Upper lobe of left lung (tissue), 6 donors: ENCODE data around the gene EHMT1. TPM values are rescaled to one million over a fixed set of nuclear protein-coding genes. Genes with fewer than 3 reads are reported as not detected.
"Not testable (repeated sequence)": the region's sequence is repeated elsewhere in the genome, so short reads cannot be mapped to it uniquely, and the experiment has no call there.

ENCODE experiments used
- ATAC-seq, 2 donors: fragments of 200-7000 bp; cut with Tn5 transposase; one replicate each; pipeline ENCODE4 v1.9.1; 2022; ENCODE audit warnings: mild to moderate bottlenecking in 2 of 2, moderate library complexity in 2 of 2; ENCODE audit not compliant: low FRiP score in 2 of 2
- DNase-seq, 2 donors: peaks; one replicate each; pipeline ENCODE4 v3.0.0-alpha.2; 2019 to 2020
- H3K27ac ChIP-seq, 4 donors: fragments of 200-600 bp; sonication (generic); one replicate each; pipeline ENCODE4 v1.5.1; 2016 to 2019
- H3K27me3 ChIP-seq, 4 donors: fragments of 200-600 bp; sonication (generic); one replicate each; pipeline ENCODE4 v1.5.1; 2017 to 2019
- H3K36me3 ChIP-seq, 4 donors: fragments of 200-600 bp; sonication (generic); one replicate each; pipeline ENCODE4 v1.5.1; 2016 to 2019
- H3K4me1 ChIP-seq, 4 donors: fragments of 200-600 bp; sonication (generic); one replicate each; pipeline ENCODE4 v1.5.1; 2018 to 2019
- H3K4me3 ChIP-seq, 4 donors: fragments of 200-600 bp; sonication (generic); one replicate each; pipeline ENCODE4 v1.5.1; 2017 to 2019; ENCODE audit warnings: mild to moderate bottlenecking in 2 of 4, moderate library complexity in 1 of 4
- H3K9me3 ChIP-seq, 4 donors: fragments of 200-600 bp; sonication (generic); one replicate each; pipeline ENCODE4 v1.5.1; 2018 to 2019
- CTCF ChIP-seq, 6 experiments: fragments of 450-650 bp in 4 of 6; fragments of 200-600 bp in 2 of 6; sonication (generic) in 2 of 6; IDR thresholded peaks; one replicate each; pipeline ENCODE4 v1.5.1; 2016 to 2019; ENCODE audit warnings: antibody characterized with exemption in 6 of 6
- EP300 ChIP-seq, 4 donors: sonication (generic); formaldehyde crosslinking; IDR thresholded peaks; one replicate each; pipeline ENCODE4 v1.5.1; 2017; ENCODE audit warnings: antibody characterized with exemption in 4 of 4, control low read depth in 2 of 4
- POLR2A ChIP-seq, 4 donors: fragments of 450-650 bp; IDR thresholded peaks; one replicate each; pipeline ENCODE4 v1.5.1; 2016 to 2017; ENCODE audit warnings: antibody characterized with exemption in 4 of 4, mild to moderate bottlenecking in 2 of 4
- POLR2AphosphoS5 ChIP-seq, 2 donors: sonication (generic); formaldehyde crosslinking; IDR thresholded peaks; one replicate each; pipeline ENCODE4 v1.5.1; 2017; ENCODE audit warnings: antibody characterized with exemption in 2 of 2
- WGBS, 2 donors: methylation state at CpG; one replicate each; pipeline ENCODE4 v1.1.5; 2017 to 2018; 5-methylcytosine and 5-hydroxymethylcytosine counted together
- total RNA-seq, 6 donors: library from RNA; depleted of rRNA in 4 of 6; stranded (reverse); fragments of >200 nt in 4 of 6; gene quantifications; one replicate each; pipeline versions ENCODE4 v1.1.0 to v1.2.1, GENCODE V29; 2016 to 2021
- donor health status: DM: no; HTN: no; CAD: no; lungs with moderate emphysema.
- donor health status: DM: no; HTN: yes; CAD: no; lungs with severe emphysema.

Gene EHMT1
- total RNA-seq, 6 donors from 2014 or later, result 68.0 to 183 (median 83.6) TPM

GRCh38 chr9:137809040-137809576, 190.3 kb downstream of the EHMT1 start:
- 93% methylated on average over 21 to 23 of the region's 23 CpGs for WGBS, 2 donors
- Histone ChIP-seq H3K27ac (no peak overlapping the region), H3K4me3 (no peak overlapping the region), H3K27me3 (no peaks in the 10 kb centered on the region), H3K4me1 (peaks cover 0 to 6% (median 0%) of the 10 kb centered on the region in 4 donors), H3K36me3 (peaks cover 10 to 54% (median 41%) of the 10 kb centered on the region in 4 donors), H3K9me3 (no peaks in the 10 kb centered on the region)
- no peak for TF ChIP-seq EP300 (IDR thresholded peaks at IDR 0.05)
- no peak for TF ChIP-seq CTCF (IDR thresholded peaks at IDR 0.05)
- TF ChIP-seq POLR2A (IDR thresholded peaks at IDR 0.05), result no peak
- no peak for TF ChIP-seq POLR2AphosphoS5 (IDR thresholded peaks at IDR 0.05)
- DNase-seq (peak in 1 of 2 donors; percentile 79), ATAC-seq (no peak)

GRCh38 chr9:137809726-137810450, 191.1 kb downstream of the EHMT1 start:
- ATAC-seq, H3K4me3 ChIP-seq, H3K27me3 ChIP-seq, H3K27ac ChIP-seq, H3K4me1 ChIP-seq, H3K9me3 ChIP-seq: not testable (repeated sequence)
- WGBS, 2 donors, result 97% methylated on average over 44 to 67 of the region's 69 CpGs
- DNase-seq, result peak in 1 of 2 donors; percentile 74
- H3K36me3 ChIP-seq, result peaks cover 14 to 62% (median 47%) of the 10 kb centered on the region in 4 donors

GRCh38 chr9:137811283-137811870, 192.6 kb downstream of the EHMT1 start:
- 88 to 90% methylated on average over 16 to 30 of the region's 30 CpGs for WGBS, 2 donors
- Histone ChIP-seq H3K4me3 (no peak overlapping the region), H3K4me1 (peaks cover 0 to 10% (median 0%) of the 10 kb centered on the region in 4 donors), H3K27ac (no peak overlapping the region), H3K9me3 (no peaks in the 10 kb centered on the region), H3K27me3 (no peaks in the 10 kb centered on the region), H3K36me3 (peaks cover 22 to 74% (median 61%) of the 10 kb centered on the region in 4 donors)
- TF ChIP-seq POLR2AphosphoS5 (IDR thresholded peaks at IDR 0.05) (no peak), EP300 (IDR thresholded peaks at IDR 0.05) (no peak), POLR2A (IDR thresholded peaks at IDR 0.05) (no peak), CTCF (IDR thresholded peaks at IDR 0.05) (no peak)
- peak in 1 of 2 donors; percentile 78 for DNase-seq
- ATAC-seq, result no peak

- Histone ChIP-seq H3K27me3 (no peaks in the 10 kb centered on the region), H3K36me3 (peaks cover 30 to 86% (median 72%) of the 10 kb centered on the region in 4 donors), H3K4me1 (peaks cover 0 to 10% (median 0%) of the 10 kb centered on the region in 4 donors), H3K9me3 (no peaks in the 10 kb centered on the region), H3K4me3 (no peak overlapping the region), H3K27ac (no peak overlapping the region)
- no peak for ATAC-seq
- no peak for DNase-seq
- WGBS, 2 donors, result 95% methylated on average over 7 to 9 of the region's 9 CpGs
- no peak for TF ChIP-seq EP300 (IDR thresholded peaks at IDR 0.05)
- no peak for TF ChIP-seq CTCF (IDR thresholded peaks at IDR 0.05)
- TF ChIP-seq POLR2A (IDR thresholded peaks at IDR 0.05), result no peak
- no peak for TF ChIP-seq POLR2AphosphoS5 (IDR thresholded peaks at IDR 0.05)
Measured at GRCh38 chr9:137812356-137813023, 193.7 kb downstream of the EHMT1 start.

- H3K36me3 ChIP-seq, result peaks cover 37 to 89% (median 77%) of the 10 kb centered on the region in 4 donors
- WGBS, 2 donors, result 100% methylated on average over 6 to 9 of the region's 19 CpGs
- no peak overlapping the region for H3K27ac ChIP-seq
Measured at GRCh38 chr9:137813167-137813566, 194.4 kb downstream of the EHMT1 start.

More at GRCh38 chr9:137813167-137813566, 194.4 kb downstream of the EHMT1 start:
- no peaks in the 10 kb centered on the region for H3K9me3 ChIP-seq
- ATAC-seq (no peak), DNase-seq (peak in 1 of 2 donors; percentile 44)
- no peaks in the 10 kb centered on the region for H3K27me3 ChIP-seq
- no peak for TF ChIP-seq EP300 (IDR thresholded peaks at IDR 0.05)
- no peak for TF ChIP-seq POLR2A (IDR thresholded peaks at IDR 0.05)
- TF ChIP-seq POLR2AphosphoS5 (IDR thresholded peaks at IDR 0.05), result no peak
- H3K4me1 ChIP-seq, result peaks cover 0 to 10% (median 0%) of the 10 kb centered on the region in 4 donors
- H3K4me3 ChIP-seq, result no peak overlapping the region
